Breast epithelium (tissue), 4 donors: ENCODE results near the gene PLA2G4A. TPM values are rescaled to one million over a fixed set of nuclear protein-coding genes. Genes with fewer than 3 reads are reported as not detected.

Experiments
- DNase-seq, 2 donors: peaks; one replicate each; pipeline ENCODE4 v3.0.0-alpha.2; 2019; ENCODE audit warnings: low spot score in 2 of 2
- H3K27ac ChIP-seq, 2 donors: fragments of 200-600 bp; sonication (generic) in 1 of 2; one replicate each; pipeline ENCODE4 v1.5.1; 2016 to 2019; ENCODE audit warnings: mild to moderate bottlenecking in 1 of 2
- H3K27me3 ChIP-seq, 2 donors: fragments of 200-600 bp; sonication (generic) in 1 of 2; one replicate each; pipeline versions ENCODE4 v1.5.1 to v1.6.0; 2017 to 2019; ENCODE audit warnings: control low read depth in 1 of 2, mild to moderate bottlenecking in 1 of 2
- H3K36me3 ChIP-seq: fragments of 200-600 bp; one replicate; pipeline ENCODE4 v1.5.1; 2019
- H3K4me1 ChIP-seq, 2 donors: fragments of 200-600 bp; sonication (generic); one replicate each; pipeline ENCODE4 v1.5.1; 2016 to 2019; ENCODE audit warnings: control low read depth in 1 of 2
- H3K4me3 ChIP-seq, 3 donors: fragments of 200-600 bp; sonication (generic); 1 replicate in 2 of 3; 2 replicates in 1 of 3; pipeline ENCODE4 v1.5.1; 2016 to 2019; ENCODE audit warnings: mild to moderate bottlenecking in 3 of 3, moderate library complexity in 2 of 3
- H3K9me3 ChIP-seq, 2 donors: fragments of 200-600 bp; sonication (generic) in 1 of 2; one replicate each; pipeline ENCODE4 v1.5.1; 2016 to 2019; ENCODE audit warnings: control low read depth in 1 of 2
- CTCF ChIP-seq, 3 donors: fragments of 450-650 bp; IDR thresholded peaks; one replicate each; pipeline ENCODE4 v1.5.1; 2016 to 2017; ENCODE audit warnings: antibody characterized with exemption in 3 of 3, mild to moderate bottlenecking in 3 of 3, moderate library complexity in 3 of 3
- POLR2A ChIP-seq: fragments of 450-650 bp; IDR thresholded peaks from one replicate; pipeline ENCODE4 v1.6.1; 2016; ENCODE audit warnings: antibody characterized with exemption, mild to moderate bottlenecking, moderate library complexity
- POLR2AphosphoS5 ChIP-seq, 3 donors: sonication (generic); formaldehyde crosslinking; IDR thresholded peaks; one replicate each; pipeline ENCODE4 v1.6.1; 2017; ENCODE audit warnings: antibody characterized with exemption in 3 of 3
- intact Hi-C: fragments of 100-400 bp; cut with DNase I; formaldehyde crosslinking; loops from one replicate; pipeline ENCODE4 v1.15.1; 2023; ENCODE audit warnings: low total_unique reads
- total RNA-seq, 3 donors: library from RNA; depleted of rRNA; stranded (reverse); fragments of >200 nt; gene quantifications; one replicate each; pipeline ENCODE4 v1.1.0, GENCODE V29; 2016

The PLA2G4A gene
- total RNA-seq, 3 donors from 2014 or later = 5.6 to 13.3 (median 7.4) TPM

GRCh38 chr1:186993996-186994395, 165.2 kb downstream of the PLA2G4A start:
- H3K27ac ChIP-seq = no peak overlapping the region
- no peaks in the 10 kb centered on the region for H3K36me3 ChIP-seq
- TF ChIP-seq POLR2AphosphoS5 (IDR thresholded peaks at IDR 0.05) (no peak), POLR2A (no peak), CTCF (IDR thresholded peaks at IDR 0.05) (no peak)
- no peaks in the 10 kb centered on the region for H3K4me1 ChIP-seq
- no peaks in the 10 kb centered on the region for H3K27me3 ChIP-seq
- H3K4me3 ChIP-seq = no peak overlapping the region
- intact Hi-C loops = no loop called here
- no peak for DNase-seq
- no peaks in the 10 kb centered on the region for H3K9me3 ChIP-seq

GRCh38 chr1:186994897-186995296, 166.1 kb downstream of the PLA2G4A start:
- no peaks in the 10 kb centered on the region for H3K27me3 ChIP-seq
- DNase-seq = no peak
- H3K36me3 ChIP-seq = no peaks in the 10 kb centered on the region
- intact Hi-C loops = no loop called here
- H3K4me1 ChIP-seq = no peaks in the 10 kb centered on the region
- TF ChIP-seq POLR2A (no peak), POLR2AphosphoS5 (IDR thresholded peaks at IDR 0.05) (no peak), CTCF (IDR thresholded peaks at IDR 0.05) (no peak)
- H3K27ac ChIP-seq = no peak overlapping the region
- H3K4me3 ChIP-seq = no peak overlapping the region
- no peaks in the 10 kb centered on the region for H3K9me3 ChIP-seq

- H3K4me3 ChIP-seq = no peak overlapping the region
- H3K36me3 ChIP-seq = no peaks in the 10 kb centered on the region
- H3K27ac ChIP-seq = no peak overlapping the region
- H3K4me1 ChIP-seq = no peaks in the 10 kb centered on the region
- H3K27me3 ChIP-seq = no peaks in the 10 kb centered on the region
- TF ChIP-seq CTCF (IDR thresholded peaks at IDR 0.05) = no peak
- TF ChIP-seq POLR2A = no peak
- TF ChIP-seq POLR2AphosphoS5 (IDR thresholded peaks at IDR 0.05) = no peak
- H3K9me3 ChIP-seq = no peaks in the 10 kb centered on the region
- intact Hi-C loops = no loop called here
- DNase-seq = no peak
Measured at GRCh38 chr1:186996816-186997215, 168.1 kb downstream of the PLA2G4A start.

GRCh38 chr1:186997877-186998276, 169.1 kb downstream of the PLA2G4A start:
- Histone ChIP-seq H3K4me3 (no peak overlapping the region), H3K9me3 (no peaks in the 10 kb centered on the region), H3K4me1 (no peaks in the 10 kb centered on the region), H3K27me3 (no peaks in the 10 kb centered on the region), H3K27ac (no peak overlapping the region), H3K36me3 (no peaks in the 10 kb centered on the region)
- TF ChIP-seq CTCF (IDR thresholded peaks at IDR 0.05) = no peak
- TF ChIP-seq POLR2A = no peak
- no peak for TF ChIP-seq POLR2AphosphoS5 (IDR thresholded peaks at IDR 0.05)
- intact Hi-C loops = no loop called here
- no peak for DNase-seq

- DNase-seq = no peak
- H3K4me1 ChIP-seq = no peaks in the 10 kb centered on the region
- no peak overlapping the region for H3K4me3 ChIP-seq
- H3K27me3 ChIP-seq = no peaks in the 10 kb centered on the region
- intact Hi-C loops = no loop called here
- no peak overlapping the region for H3K27ac ChIP-seq
- no peaks in the 10 kb centered on the region for H3K36me3 ChIP-seq
- H3K9me3 ChIP-seq = no peaks in the 10 kb centered on the region
- TF ChIP-seq POLR2AphosphoS5 (IDR thresholded peaks at IDR 0.05) = no peak
- TF ChIP-seq POLR2A = no peak
- no peak for TF ChIP-seq CTCF (IDR thresholded peaks at IDR 0.05)
Measured at GRCh38 chr1:186999506-186999905, 170.8 kb downstream of the PLA2G4A start.
